GM18507 (cell line): Measurements from ENCODE around the gene ASGR2.

ENCODE experiments used
- DNase-seq: peaks from one replicate; pipeline ENCODE4 v3.0.0; 2011; ENCODE audit warnings: low read depth; ENCODE audit not compliant: insufficient read length; ENCODE audit errors: extremely low spot score
- FAIRE-seq: peaks from 2 replicates; lab custom pipeline; 2011; peaks lifted over from hg19 to GRCh38; lab: Jason Lieb, UNC

ASGR2 gene

DNA sequence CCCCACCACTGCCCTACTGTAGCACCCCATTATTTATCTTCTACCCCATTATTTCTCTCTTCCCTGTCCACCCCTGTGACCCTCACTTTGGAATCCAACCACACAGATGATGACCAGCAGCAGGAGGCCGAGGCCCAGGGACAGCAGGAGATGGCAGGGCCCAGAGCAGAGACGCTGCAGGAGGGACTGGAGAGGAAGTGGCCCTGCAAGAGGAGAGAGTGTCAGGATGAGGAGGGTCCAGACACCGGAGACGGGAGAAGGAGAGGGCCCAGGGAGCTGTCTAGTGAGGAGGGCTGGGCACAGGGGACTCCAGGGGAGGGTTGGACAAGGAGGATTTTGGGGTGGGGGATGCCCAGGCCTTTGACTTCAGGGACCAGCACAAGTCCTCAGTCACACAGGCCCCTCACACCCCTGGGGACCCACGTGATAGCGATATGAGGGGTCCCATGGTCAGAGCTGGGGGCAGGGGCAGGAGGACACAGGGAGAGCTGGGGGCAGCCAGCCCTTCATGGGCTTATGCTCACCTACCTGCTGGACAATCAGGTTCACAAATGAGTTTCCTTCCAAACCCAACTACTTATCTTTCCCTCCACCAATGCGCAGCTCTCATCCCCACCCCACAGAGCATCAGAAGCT lies 36.6 kb downstream of the ASGR2 start:
- no peak for FAIRE-seq
- no peak for DNase-seq

GRCh38 chr17:7074931-7075330 lies 39.7 kb downstream of the ASGR2 start:
- DNase-seq = no peak
- FAIRE-seq = no peak

GRCh38 chr17:7072406-7072805 lies 42.2 kb downstream of the ASGR2 start:
- DNase-seq (no peak), FAIRE-seq (no peak)

DNA sequence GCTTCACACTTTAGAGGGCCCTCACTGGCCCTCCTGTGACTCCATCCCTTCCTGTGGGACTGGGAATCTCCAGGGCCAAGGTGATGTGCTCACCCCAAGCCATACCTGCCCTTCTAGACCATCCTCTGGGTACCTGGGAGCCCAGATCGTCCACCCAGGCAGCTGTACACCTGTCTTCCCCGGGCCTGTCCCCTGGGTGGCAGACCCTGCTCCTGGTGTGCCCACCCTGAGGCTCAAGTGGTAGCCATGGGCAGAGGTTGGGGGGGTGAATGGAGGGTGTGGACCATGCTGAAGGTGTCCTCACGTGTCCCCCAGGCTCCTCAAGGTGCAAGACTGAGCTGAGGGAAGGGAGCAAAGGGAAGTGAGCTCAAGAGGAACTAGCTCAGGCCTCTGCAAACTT lies 43.9 kb downstream of the ASGR2 start:
- DNase-seq = no peak
- no peak for FAIRE-seq

DNA sequence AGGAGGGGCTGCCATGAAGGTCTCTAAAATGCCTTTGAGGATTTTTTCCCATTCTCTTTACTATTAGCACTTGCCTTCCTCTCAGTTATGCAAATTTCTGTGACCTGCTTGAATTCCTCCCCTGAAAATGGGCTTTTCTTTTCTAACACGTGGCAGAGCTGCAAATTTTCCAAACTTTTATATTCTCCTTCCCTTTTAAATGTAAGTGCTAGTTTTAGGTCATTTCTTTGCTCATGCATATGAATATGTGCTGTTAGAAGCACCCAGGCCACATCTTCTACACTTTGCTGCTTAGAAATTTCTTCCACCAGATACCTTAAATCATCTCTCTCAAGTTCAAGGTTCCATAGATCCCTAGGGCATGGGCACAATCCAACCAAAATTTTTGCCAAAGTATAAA lies 46.4 kb downstream of the ASGR2 start:
- no peak for FAIRE-seq
- DNase-seq = no peak

- FAIRE-seq (no peak), DNase-seq (no peak)
These were observed 47.4 kb downstream of the ASGR2 start for GRCh38 chr17:7067198-7067597.

DNA sequence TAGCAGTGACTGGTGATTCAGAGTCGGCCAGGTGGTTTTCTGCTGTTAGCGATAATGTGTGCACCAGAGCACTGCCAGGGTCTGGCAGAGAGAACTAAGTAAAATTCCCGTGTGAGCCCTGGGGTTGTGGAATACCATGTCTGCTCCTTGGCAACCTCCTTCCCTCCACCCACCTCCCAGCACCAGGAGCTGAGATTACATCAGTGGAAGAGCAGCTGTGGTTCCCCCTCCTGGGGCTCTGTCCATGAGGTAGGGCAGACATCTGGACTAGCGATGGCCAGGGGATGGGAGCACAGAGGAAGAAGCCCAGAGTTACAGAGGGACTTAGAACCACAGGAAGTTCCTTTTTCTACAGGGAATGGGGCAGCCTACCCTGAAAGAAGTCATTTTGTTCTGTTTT lies 50.4 kb downstream of the ASGR2 start:
- FAIRE-seq = no peak
- DNase-seq = no peak

- FAIRE-seq = no peak
- no peak for DNase-seq
These were observed 51.0 kb downstream of the ASGR2 start for GRCh38 chr17:7063518-7064094.

GRCh38 chr17:7060165-7060891 lies 54.3 kb downstream of the ASGR2 start:
- FAIRE-seq (no peak), DNase-seq (no peak)

GRCh38 chr17:7058831-7059447 lies 55.7 kb downstream of the ASGR2 start:
- no peak for FAIRE-seq
- DNase-seq = no peak

GRCh38 chr17:7056386-7056785 lies 58.2 kb downstream of the ASGR2 start:
- FAIRE-seq = no peak
- no peak for DNase-seq
